Fibroblast of lung (primary cell): ENCODE measurements around the gene ENPP4. TPM values are rescaled to one million over a fixed set of nuclear protein-coding genes. Genes with fewer than 3 reads are reported as not detected.

Experiments used
- DNase-seq, 2 donors: peaks; one replicate each; pipeline versions ENCODE4 v3.0.0 to v3.0.0-alpha.2; 2010; ENCODE audit warnings: low read depth in 2 of 2
- H2AFZ ChIP-seq: 2 replicates; pipeline ENCODE4 v1.5.1; 2012; ENCODE audit warnings: low read length, control low read depth, inconsistent platforms
- H3K27ac ChIP-seq: 2 replicates; pipeline ENCODE4 v1.5.1; 2011; ENCODE audit warnings: low read length, control low read depth; ENCODE audit not compliant: insufficient read depth
- H3K27me3 ChIP-seq: 2 replicates; pipeline ENCODE4 v1.5.1; 2011; ENCODE audit warnings: mild to moderate bottlenecking, low read length; ENCODE audit not compliant: control insufficient read depth, insufficient read depth
- H3K36me3 ChIP-seq: 2 replicates; pipeline ENCODE4 v1.5.1; 2011; ENCODE audit warnings: low read length; ENCODE audit not compliant: control insufficient read depth, insufficient read depth
- H3K4me1 ChIP-seq: 2 replicates; pipeline ENCODE4 v1.5.1; 2011; ENCODE audit warnings: low read length; ENCODE audit not compliant: control insufficient read depth, insufficient read depth; ENCODE audit errors: extremely low read depth
- H3K4me2 ChIP-seq: 2 replicates; pipeline ENCODE4 v1.5.1; 2011; ENCODE audit warnings: low read length, control low read depth; ENCODE audit not compliant: insufficient read depth; ENCODE audit errors: extremely low read depth
- H3K4me3 ChIP-seq, 4 experiments: fragments of 200-600 bp in 1 of 4; sonication (generic) in 1 of 4; replicated peaks in 1 of 4; 2 replicates each; pipeline ENCODE4 v1.5.1; 2011 to 2016; ENCODE audit warnings: low read length in 4 of 4, low read depth in 3 of 4, mild to moderate bottlenecking in 3 of 4, control low read depth in 2 of 4, inconsistent platforms in 1 of 4, mixed read lengths in 1 of 4; ENCODE audit not compliant: insufficient read depth in 1 of 4; ENCODE audit errors: control extremely low read depth in 1 of 4
- H3K79me2 ChIP-seq: 2 replicates; pipeline ENCODE4 v1.5.1; 2012; ENCODE audit warnings: mild to moderate bottlenecking, low read length, inconsistent platforms; ENCODE audit not compliant: control insufficient read depth, insufficient read depth
- H3K9ac ChIP-seq: 2 replicates; pipeline ENCODE4 v1.5.1; 2011; ENCODE audit warnings: mild to moderate bottlenecking, low read length, control low read depth; ENCODE audit not compliant: insufficient read depth
- H3K9me3 ChIP-seq: 2 replicates; pipeline ENCODE4 v1.5.1; 2012; ENCODE audit warnings: low read depth, low read length; ENCODE audit not compliant: control insufficient read depth, insufficient read depth
- H4K20me1 ChIP-seq: 2 replicates; pipeline ENCODE4 v1.5.1; 2011; ENCODE audit warnings: low read length; ENCODE audit not compliant: control insufficient read depth, insufficient read depth; ENCODE audit errors: extremely low read depth
- EZH2 ChIP-seq: IDR thresholded peaks from 2 replicates; pipeline ENCODE4 v1.5.1; 2012; ENCODE audit warnings: low read length, control low read depth, mild to moderate bottlenecking; ENCODE audit errors: missing control alignments
- polyA plus RNA-seq, 2 donors: library from polyadenylated mRNA; depleted of rRNA in 1 of 2; stranded (reverse) in 1 of 2; unstranded in 1 of 2; fragments of >200 nt; gene quantifications; 2 replicates each; pipeline ENCODE4 v1.2.1, GENCODE V29; 2011 to 2012; ENCODE audit warnings: missing spikeins in 1 of 2
- total RNA-seq: library from RNA; depleted of rRNA; stranded (reverse); fragments of >200 nt; gene quantifications from 2 replicates; pipeline ENCODE4 v1.2.1, GENCODE V29; 2014
- TF ChIP-seq, protein P1 (sequence below), 2 donors: IDR thresholded peaks in 1 of 2; conservative IDR thresholded peaks in 1 of 2; 1 replicate in 1 of 2; 2 replicates in 1 of 2; pipeline ENCODE4 v1.5.1; 2011 to 2012; ENCODE audit warnings: low read length in 2 of 2, control low read depth in 1 of 2, inconsistent platforms in 1 of 2, low read depth in 1 of 2, mild to moderate bottlenecking in 1 of 2

Gene ENPP4
- total and polyA plus RNA-seq, 2 donors (not counting 1 experiment from before 2014, with no cell fraction given) = 2.7 to 4.0 TPM

DNA sequence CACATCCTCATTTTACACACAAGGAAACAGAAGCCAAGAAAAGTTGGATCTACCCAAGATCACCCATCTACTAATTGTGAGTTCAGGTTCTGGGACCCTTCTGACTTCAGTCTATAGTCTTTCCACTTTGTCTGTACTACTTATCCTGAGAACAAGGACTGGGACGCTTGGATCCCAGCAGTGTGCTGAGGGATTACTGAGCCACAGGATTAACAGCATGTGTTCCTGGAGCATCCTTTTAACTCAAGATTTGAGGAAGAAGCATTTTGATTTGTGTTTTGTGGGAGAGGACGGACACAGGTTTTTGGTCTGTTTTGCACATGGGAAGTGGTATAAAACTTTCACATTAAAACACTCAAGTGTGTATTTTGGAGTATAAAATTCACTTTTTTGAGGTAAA, 4.4 kb downstream of the ENPP4 start:
- Histone ChIP-seq H3K4me2 (no peak overlapping the region), H3K9ac (no peak overlapping the region), H3K4me1 (peaks cover 2% of the 10 kb centered on the region), H3K27me3 (no peaks in the 10 kb centered on the region), H3K9me3 (no peaks in the 10 kb centered on the region), H3K79me2 (no peaks in the 10 kb centered on the region), H3K4me3 (no peak overlapping the region), H4K20me1 (no peaks in the 10 kb centered on the region), H3K27ac (no peak overlapping the region), H3K36me3 (no peaks in the 10 kb centered on the region), H2AFZ (no peak overlapping the region)
- DNase-seq = no peak
- TF ChIP-seq EZH2 = no peak
- TF ChIP-seq, protein P1, sequence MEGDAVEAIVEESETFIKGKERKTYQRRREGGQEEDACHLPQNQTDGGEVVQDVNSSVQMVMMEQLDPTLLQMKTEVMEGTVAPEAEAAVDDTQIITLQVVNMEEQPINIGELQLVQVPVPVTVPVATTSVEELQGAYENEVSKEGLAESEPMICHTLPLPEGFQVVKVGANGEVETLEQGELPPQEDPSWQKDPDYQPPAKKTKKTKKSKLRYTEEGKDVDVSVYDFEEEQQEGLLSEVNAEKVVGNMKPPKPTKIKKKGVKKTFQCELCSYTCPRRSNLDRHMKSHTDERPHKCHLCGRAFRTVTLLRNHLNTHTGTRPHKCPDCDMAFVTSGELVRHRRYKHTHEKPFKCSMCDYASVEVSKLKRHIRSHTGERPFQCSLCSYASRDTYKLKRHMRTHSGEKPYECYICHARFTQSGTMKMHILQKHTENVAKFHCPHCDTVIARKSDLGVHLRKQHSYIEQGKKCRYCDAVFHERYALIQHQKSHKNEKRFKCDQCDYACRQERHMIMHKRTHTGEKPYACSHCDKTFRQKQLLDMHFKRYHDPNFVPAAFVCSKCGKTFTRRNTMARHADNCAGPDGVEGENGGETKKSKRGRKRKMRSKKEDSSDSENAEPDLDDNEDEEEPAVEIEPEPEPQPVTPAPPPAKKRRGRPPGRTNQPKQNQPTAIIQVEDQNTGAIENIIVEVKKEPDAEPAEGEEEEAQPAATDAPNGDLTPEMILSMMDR (conservative IDR thresholded peaks at IDR 0.05 in 1 of 2, IDR thresholded peaks at IDR 0.05 in 1 of 2; ENCODE audit: low read depth in 1 of 2, low read length in 2 of 2) = no peak

DNA sequence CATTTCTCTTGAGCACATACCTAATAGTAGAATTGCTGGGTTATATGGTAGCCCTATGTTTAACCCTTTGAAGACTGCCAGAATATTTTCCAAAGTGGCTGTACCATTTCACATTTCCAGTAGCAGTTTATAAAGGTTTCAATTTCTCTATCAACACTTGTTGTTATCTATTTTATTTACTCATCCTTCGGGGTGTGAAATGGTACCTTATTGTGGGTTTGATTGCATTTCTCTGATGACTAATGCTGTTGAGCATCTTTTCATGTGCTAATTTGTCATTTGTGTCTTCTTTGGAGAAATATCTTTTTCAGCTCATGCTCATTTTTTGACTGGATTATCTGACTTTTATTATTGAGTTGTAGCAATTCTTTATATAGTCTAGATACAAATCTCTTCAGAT, 5.4 kb downstream of the ENPP4 start:
- H3K4me1 ChIP-seq = no peaks in the 10 kb centered on the region
- no peak overlapping the region for H2AFZ ChIP-seq
- TF ChIP-seq, protein P1 (conservative IDR thresholded peaks at IDR 0.05 in 1 of 2, IDR thresholded peaks at IDR 0.05 in 1 of 2; ENCODE audit: low read depth in 1 of 2, low read length in 2 of 2) = no peak
- TF ChIP-seq EZH2 = no peak
- no peaks in the 10 kb centered on the region for H3K36me3 ChIP-seq
- H3K27ac ChIP-seq = no peak overlapping the region
- H3K9me3 ChIP-seq = no peaks in the 10 kb centered on the region
- no peak overlapping the region for H3K4me2 ChIP-seq
- H3K27me3 ChIP-seq = no peaks in the 10 kb centered on the region
- H3K79me2 ChIP-seq = no peaks in the 10 kb centered on the region
- no peaks in the 10 kb centered on the region for H4K20me1 ChIP-seq
- DNase-seq = no peak
- H3K9ac ChIP-seq = no peak overlapping the region
- no peak overlapping the region for H3K4me3 ChIP-seq

DNA sequence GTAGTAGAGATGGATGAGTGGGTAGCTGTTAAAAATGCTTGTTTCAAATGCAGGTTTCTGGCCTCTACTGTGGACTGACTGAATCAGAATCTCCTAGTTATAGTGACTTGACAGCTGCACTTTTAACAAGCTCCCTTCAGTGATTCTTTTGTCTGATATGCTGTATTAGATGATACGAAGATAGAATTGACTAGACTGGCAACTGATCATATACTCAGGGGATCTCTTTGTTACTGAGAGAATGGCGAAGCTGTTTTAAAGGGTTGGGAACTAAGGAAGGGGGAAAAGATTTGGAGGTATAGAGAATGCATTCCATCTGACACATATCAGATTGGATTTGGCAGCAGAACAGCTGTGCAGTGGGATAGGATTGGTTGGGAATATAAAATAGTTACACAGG, 7.0 kb downstream of the ENPP4 start:
- H4K20me1 ChIP-seq = no peaks in the 10 kb centered on the region
- DNase-seq = no peak
- no peak overlapping the region for H3K9ac ChIP-seq
- no peaks in the 10 kb centered on the region for H3K4me1 ChIP-seq
- H3K79me2 ChIP-seq = no peaks in the 10 kb centered on the region
- TF ChIP-seq, protein P1 (conservative IDR thresholded peaks at IDR 0.05 in 1 of 2, IDR thresholded peaks at IDR 0.05 in 1 of 2; ENCODE audit: low read depth in 1 of 2, low read length in 2 of 2) = no peak
- TF ChIP-seq EZH2 = no peak
- no peak overlapping the region for H3K4me2 ChIP-seq
- no peaks in the 10 kb centered on the region for H3K36me3 ChIP-seq
- no peak overlapping the region for H3K27ac ChIP-seq
- no peak overlapping the region for H2AFZ ChIP-seq
- no peaks in the 10 kb centered on the region for H3K9me3 ChIP-seq
- H3K27me3 ChIP-seq = no peaks in the 10 kb centered on the region
- no peak overlapping the region for H3K4me3 ChIP-seq
